OCI-M1 (cell line): ENCODE measurements around the gene SP140.
"Not testable (repeated sequence)": the region's sequence is repeated elsewhere in the genome, so short reads cannot be mapped to it uniquely, and the experiment has no call there.

Source experiments
- DNase-seq: peaks from one replicate; lab custom pipeline; 2025; lab: John Stamatoyannopoulos, UW

Gene SP140

GRCh38 chr2:230225486-230225885, at the start of gene SP140:
SP140 (plus strand) TSS chr2:230225736; CDS start chr2:230225845, 109 bp downstream.
- no peak for DNase-seq

DNA sequence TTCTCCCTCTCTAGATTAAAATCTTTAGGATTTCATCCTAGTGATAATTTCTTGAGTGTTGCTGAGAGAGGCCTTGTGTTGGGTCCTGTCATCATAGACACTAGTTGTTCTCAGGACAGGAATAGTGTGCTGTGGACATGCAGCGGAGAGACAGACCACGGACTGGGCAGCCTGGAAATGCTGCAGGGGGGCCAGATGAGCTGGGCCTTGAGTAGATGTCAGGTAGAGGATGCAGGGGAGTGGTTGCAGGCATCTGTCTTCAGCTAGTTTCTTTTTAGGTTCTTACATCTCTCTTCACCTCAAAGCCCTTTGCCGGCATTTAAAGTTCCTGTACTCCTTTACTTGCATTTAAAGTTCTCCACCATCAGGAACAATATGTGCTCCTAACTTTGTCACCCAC, 48.5 kb upstream of the SP140 start:
- DNase-seq: no peak

- DNase-seq: no peak
These were observed 46.7 kb upstream of the SP140 start for GRCh38 chr2:230178546-230179485.

- DNase-seq: no peak
These were observed 45.6 kb upstream of the SP140 start for GRCh38 chr2:230179907-230180306.

- no peak for DNase-seq
These were observed 44.3 kb upstream of the SP140 start for GRCh38 chr2:230181195-230181594.

DNA sequence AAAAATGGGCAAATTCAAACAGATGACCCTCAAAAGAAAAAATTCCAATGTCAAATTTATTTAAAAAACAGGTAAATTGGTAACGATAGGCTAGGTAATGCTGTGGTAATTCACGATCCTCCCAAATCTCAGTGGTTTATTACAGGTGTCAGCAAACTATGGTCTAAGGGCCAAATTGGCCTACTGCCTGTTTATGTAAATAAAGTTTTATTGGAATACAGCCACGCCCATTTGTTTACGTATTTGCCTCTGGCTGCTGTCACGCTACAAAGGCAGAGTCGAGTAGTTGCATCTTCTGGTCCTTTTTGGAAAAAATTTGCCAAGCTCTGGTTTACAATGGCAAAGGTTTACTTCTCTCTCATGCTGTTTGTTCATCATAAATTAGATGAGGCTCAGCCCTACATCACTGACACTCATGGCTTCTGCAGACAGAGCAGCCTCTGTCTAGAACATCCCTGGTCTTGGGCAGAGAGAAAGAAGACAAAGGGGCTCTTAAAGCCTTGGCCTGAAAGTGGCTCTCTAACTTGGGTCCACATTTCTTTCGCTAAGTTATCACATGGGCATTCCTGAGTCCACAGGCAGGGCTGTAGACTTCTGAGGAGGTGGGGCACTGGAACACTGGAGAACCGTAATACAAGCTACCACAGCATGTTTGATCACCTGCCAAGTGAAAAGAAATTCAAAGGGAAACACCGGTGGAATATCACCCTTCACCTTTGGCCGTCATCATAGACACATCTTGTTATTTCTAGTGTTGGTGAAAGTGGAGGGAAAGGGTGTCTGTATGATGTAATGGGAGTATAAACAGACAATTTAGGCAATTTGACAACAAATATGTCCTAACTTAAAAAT, 40.6 kb upstream of the SP140 start:
- no peak for DNase-seq

DNA sequence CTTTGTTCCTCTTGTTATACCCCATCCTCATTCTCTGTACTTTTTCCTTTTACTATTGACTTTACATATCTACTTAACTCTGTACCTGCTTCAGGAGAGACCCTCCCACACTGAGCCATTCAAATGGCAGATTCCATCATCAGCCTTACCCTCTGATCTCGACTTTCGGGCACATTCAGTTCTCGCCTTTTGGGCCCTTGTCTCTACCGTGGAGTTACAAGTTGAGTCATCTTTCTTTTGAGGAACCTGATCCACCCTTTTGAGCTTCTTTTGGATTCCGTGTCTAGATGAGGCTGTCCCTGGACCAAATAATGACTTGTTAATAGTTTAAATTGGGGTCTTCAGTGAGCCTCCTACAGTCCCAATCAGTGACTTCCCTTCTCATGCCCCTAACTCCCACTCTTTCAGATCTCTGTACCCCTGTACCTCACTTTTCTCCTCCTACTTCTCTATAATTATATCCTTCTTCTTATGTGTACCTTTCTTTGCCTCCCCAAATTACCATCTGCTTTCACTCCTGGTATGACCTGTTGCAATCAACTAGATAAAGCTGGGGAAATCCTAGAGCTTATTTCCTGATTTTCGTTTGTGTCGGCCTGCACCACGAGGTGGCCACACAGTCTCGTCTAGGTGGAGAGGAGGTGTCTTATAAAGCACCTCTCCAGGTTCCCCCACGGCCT, 23.0 kb upstream of the SP140 start:
- DNase-seq: no peak

- no peak for DNase-seq
These were observed 22.3 kb upstream of the SP140 start for GRCh38 chr2:230203110-230203676.

DNA sequence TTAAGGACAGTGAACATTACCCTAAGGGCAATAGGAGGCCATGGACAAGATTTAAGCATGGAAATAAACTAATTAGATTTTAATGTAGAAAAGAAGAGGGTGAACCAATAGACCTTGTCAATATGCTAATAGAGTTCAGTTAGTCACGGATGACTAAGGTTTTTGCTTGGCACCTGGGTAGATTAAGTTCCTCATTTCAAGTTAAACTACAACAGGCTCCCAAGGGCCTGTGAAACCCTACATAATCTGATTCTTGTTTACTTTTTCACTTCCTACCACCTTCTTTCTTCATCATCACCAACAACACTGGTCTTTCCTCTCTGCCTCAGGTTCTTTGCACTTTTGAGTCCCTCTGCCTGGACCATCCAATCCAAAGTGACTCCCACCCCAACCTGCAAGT, 20.5 kb upstream of the SP140 start:
- peak; percentile 38 for DNase-seq

- DNase-seq: no peak
These were observed 19.8 kb upstream of the SP140 start for GRCh38 chr2:230205721-230206120.

GRCh38 chr2:230208576-230208975, 17.0 kb upstream of the SP140 start:
- no peak for DNase-seq

GRCh38 chr2:230209422-230210051, 16.0 kb upstream of the SP140 start:
- no peak for DNase-seq

DNA sequence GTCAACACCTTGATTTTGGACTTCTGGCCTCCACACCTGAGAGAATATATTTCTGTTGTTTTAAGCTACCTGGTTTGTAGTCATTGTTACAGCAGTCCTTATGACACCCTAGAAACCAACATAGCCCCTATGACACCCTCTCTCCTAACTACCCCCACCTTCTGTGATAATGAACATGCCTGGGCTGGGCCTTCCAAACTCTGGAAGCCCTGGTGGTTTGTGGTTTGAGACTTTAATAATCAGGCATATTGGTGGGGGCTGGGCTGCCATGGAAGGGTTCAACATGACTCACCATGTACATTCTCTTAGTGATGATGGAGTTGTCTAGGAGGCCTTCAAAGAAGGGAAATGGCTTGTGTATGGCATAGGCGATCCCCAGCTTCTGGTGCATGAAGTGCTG, 9.0 kb upstream of the SP140 start:
- DNase-seq: no peak

DNA sequence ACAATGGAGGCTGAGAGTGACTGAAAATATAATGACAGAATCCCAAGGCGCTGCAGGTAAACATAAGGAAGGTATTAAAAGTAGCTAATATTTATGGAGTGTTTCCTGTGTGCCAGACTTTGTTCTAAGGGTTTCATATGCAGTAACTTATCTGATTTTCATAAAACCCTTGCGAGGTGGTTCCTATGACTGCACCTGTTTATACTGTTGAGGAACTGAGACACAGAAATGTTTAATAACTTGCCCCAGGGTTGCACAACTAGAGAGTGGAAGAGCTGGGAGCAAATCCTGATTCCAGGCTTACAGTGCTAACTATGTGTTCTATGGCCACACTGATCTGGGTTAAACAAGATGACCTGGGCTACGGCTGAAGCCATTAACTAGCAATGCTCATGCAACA, 8.1 kb upstream of the SP140 start:
- no peak for DNase-seq

DNA sequence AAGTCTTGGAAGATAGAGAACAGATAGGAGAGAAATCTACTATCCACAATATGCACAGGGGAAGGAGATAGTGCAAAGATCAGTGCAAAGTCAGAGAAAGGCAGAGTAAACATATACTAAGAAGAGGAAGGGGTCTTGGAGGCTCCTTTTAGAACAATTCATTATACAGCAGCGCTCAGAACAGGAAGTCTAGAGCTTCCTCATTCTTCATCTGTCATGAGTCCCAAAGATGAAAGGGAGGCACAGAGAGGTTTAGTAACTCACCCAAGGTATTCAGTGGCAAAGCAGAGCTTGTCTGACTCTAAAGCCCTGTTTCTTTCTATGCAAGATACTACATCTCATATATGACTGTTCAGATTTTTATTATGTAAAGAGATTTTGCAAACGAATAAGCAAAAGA, 7.1 kb upstream of the SP140 start:
- peak; percentile 83 for DNase-seq

GRCh38 chr2:230219419-230220331, 5.9 kb upstream of the SP140 start, which contains the start of gene SP110:
SP110 (minus strand) TSS chr2:230219984; CDS start chr2:230216927, 3,057 bp downstream.
- DNase-seq: peak; percentile 95

GRCh38 chr2:230220347-230220969, 5.1 kb upstream of the SP140 start:
- no peak for DNase-seq

GRCh38 chr2:230221493-230221892, 4.0 kb upstream of the SP140 start:
- no peak for DNase-seq

DNA sequence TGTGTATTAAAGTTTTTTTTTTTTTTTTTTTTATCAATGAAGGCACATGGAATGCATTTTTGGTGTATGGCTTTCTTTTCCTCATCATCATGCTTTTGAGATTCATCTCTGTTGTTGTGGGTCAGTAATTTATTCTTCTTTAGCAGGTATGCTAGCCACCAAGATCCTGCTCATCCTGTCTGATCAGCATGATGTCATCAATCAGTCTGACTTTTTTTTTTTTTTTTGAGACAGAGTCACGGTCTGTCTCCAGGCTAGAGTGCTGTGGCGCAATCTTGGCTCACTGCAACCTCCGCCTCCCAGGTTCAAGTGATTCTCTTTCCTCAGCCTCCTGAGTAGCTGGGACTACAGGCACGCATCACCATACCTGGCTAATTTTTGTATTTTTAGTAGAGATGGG, 2.7 kb upstream of the SP140 start:
- DNase-seq: not testable (repeated sequence)

DNA sequence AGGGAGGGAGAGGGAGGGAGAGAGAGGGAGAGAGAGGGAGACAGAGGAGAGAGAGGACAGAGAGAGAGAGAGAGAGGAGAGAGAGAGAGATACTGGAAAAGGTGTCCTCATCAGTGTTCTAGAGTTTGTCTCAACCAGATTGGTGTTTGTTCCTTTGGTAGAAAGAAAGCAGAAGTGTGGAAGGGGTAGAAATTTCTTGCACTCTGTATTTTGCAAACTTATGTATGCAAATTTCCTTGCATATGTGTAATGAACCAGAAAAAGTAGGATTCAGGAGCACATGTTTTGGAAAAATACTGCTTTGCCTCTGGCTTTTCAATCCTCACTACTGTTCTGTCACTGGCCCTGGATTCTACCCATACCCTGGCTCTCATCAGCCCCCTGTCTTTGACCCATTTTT, 1.1 kb upstream of the SP140 start:
- no peak for DNase-seq
